T follicular helper cell (primary cell): ENCODE results near the gene GATB.

Experiments
- DNase-seq: peaks from one replicate; pipeline ENCODE4 v3.0.0-alpha.2; 2020; ENCODE audit warnings: low read depth
- total RNA-seq, 2 experiments: gene quantifications; one replicate each; lab custom pipeline; 2026; lab: John Stamatoyannopoulos, UW

GATB gene, protein sequence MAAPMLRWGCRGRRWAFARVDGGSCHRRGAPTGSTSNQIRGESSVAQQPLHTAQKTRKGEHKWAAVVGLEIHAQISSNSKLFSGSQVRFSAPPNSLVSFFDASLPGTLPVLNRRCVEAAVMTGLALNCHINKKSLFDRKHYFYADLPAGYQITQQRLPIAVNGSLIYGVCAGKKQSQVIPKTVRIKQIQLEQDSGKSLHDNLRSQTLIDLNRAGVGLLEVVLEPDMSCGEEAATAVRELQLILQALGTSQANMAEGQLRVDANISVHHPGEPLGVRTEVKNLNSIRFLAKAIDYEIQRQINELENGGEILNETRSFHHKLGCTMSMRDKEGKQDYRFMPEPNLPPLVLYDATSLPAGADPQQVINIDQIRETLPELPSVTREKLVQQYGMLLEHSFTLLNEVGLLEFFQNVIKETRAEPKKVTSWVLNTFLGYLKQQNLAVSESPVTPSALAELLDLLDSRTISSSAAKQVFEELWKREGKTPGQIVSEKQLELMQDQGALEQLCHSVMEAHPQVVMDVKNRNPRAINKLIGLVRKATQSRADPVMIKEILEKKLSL
- total RNA-seq: 16.2 to 18.1 reads per million in 2 experiments

DNA sequence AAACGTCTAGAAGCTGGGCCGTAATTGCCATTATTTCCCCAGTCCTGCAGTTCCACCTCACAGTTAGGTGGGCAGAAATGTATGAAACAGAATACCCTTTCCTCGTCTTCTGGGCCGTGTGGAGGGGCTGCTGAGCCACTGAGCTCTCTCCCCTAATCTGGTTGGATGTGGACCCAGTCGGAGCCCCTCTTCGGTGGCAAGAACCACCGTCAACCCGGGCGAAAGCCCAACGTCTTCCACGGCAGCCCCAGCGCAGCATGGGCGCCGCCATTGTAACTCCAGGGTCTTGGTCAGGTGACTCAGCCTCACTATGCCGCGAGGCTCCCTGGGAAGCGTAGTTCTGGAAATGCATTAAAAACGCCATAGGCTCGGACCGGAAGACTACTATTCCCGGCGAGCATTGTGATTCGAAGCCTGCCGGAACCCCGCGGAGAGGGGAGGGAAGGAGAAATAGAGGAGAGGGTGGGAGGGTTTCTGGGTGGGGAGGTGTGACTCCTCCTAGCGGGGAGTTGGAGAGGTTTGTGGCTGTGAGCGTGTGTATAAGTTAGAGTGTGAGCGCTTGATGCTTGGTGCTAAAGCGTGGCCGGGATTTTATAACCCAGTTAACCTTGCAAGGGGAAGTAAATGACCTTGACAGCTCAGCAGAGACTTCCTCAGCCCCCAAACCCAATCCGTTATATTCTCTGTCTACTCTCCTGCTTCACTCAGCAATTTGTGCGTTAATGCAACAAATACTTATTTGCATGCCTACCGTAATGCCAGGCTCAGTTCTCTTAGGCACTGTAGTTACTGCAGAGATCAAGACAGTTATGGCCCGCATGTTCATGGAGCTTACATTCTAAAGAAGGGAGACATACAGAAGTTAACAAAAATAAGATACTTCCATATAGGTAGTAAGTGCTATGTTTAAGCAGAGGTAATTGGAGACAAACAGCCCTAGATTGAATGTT, at the start of gene GATB:
Gene GATB (minus strand): TSS at position 296 of the 950 bp plus-strand sequence. CDS start 25 bp downstream, at position 271.
- DNase-seq: peak; percentile 90

DNA sequence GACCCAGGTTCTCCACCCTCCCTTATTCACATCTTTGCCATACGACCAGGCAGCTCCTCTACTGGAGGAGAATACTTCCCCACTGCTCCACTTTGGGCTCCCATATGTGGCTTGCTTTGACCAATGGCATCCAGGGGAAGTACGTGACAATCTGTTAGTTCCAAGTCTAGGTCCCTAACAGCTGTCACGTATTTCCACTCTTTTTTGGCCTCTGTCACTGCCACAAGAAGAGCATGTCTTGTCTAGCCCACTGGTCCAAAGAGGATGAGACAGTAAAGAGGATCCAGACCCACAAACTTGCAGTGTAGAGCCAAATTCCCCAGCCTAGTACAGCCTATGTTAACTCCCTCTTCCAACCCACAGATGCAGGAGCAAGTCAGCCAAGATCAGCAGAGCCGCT, 49.7 kb upstream of the GATB start:
- DNase-seq: no peak

DNA sequence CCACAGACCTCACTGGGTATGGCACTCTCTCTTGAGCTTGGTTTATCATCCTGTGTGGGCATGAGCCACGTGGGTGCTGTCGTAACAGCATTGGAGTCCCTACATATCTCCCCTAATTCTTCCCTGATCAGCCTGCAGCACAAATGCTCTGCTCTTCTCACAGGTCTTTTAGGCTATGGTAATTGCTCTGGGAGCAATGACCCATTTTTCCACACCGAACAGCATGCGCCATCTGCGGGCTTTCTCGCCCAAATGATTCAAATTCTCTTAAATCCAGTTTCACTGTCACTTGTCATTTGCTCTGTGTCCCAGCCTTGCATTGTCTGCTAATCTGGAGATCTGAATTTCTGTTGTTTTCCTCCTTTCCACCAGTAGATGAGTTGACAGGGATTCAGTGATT, 48.9 kb upstream of the GATB start:
- no peak for DNase-seq

DNA sequence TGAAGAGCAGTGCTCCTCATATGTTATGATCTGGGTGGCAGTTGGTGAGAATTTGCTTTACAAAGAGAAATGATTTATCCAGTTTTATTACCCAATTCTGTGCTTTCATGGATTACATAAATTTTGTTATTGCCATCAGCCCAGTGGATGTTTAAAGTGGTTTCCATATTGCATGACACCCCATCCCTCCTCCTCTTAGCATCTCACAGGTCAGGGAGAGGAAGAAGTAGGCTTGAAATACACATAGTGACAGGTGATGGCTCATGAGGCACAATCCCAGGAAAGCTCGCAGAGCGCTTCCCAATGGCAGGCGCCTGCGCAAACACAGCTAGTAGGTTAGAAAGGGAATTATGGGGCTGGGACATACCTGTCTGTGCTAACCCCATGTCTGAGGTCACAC, 47.7 kb upstream of the GATB start:
- DNase-seq: no peak

DNA sequence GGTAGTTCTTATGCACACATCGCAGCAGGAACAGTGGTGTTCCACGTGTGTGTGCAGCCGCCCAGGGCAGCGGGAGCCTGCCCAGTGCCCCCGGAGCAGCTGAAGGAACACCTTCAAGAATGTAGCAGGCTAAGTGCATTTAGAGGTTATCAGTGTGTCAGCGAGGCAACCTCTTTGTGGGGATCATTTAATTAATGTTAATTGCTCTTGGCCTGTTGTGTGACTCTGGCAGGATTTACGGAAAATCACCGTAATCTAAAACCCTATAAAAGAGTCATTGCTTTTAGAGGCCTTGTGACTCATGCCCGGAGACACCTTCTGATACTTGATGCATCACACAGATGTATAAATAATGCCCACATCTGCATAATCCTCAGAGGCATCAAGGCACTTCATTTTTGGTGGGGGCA, 47.3 kb upstream of the GATB start:
- no peak for DNase-seq

DNA sequence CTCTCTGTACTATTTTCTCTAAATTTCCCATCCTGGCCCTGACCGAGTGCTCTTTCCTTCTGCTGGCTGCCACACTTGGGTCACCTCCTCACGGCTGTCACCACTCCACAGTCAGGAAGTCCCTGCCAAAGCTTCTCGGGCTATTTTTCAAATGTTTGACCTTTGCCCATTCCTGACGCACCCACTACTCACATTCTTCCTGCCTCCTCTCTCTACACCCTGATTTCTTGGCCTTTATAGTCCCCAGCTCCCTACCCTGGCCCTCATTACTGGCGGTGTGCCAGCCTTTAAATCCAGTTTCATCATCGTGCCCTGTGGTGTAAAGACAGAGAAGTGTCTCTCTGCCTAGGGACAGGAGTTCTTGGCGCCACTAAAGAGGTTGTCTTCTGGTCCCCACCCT, 46.4 kb upstream of the GATB start:
- DNase-seq: no peak

DNA sequence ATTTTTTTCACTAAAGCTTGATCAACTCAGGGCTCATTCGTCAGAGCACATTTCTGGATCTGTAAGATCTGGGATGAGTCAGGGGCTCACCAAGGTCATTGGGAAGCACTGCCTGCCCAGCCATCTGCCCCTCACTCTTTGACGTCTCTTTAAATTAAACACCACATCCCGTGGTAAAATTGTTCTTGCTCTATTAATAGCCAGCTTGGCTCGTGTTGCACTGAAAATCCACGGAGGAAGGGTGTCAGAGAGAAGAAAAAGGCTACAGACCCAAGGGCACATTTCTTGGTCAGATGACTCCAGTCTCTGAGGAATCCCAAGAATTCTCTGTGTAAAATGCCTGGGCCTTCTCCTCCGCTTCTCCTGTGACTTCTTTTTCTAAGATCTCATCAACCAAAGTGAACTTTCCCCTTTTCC, 45.7 kb upstream of the GATB start:
- no peak for DNase-seq

DNA sequence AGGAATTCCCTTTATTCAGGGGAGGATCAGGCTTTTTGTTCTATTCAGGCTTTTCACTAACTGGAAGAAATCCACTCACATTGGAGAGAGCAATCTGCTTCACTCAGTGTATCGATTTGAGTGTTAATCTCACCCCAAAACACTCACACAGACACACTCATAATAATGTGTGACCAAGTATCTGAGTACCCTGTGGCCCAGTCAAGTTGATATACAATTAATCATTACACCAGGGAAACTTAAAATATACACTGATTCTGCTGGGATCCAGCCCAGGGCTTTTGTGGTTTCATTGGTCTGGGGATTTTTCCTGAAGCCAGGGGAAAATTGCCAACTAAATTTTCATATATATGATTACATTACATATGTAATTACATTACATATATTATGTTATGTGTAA, 44.0 kb upstream of the GATB start:
- DNase-seq: no peak

DNA sequence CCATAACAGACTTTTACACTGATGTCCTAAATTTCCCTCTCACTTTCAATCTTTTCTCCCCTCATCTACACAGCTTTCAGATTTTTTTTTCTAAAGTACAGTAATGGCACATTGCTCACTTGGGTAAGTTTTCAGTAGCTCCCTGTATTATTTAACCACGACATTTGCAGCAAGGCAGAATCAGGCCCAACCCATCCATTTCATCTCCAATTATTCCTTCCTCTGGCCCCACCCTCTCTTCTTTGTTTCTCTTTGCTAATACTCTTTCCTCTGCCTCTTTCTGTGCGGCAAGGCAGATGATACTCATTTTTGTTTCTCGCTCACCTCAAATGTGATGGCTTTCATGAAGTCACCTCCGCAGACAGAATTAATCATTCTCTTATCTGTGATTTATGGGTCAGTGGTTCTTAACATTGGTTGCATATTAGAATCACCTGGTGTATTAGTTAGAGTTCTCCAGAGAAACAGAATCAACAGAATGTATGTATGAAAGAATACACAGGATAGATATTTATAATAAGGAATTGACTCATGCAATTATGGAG, 43.4 kb upstream of the GATB start:
- DNase-seq: no peak

DNA sequence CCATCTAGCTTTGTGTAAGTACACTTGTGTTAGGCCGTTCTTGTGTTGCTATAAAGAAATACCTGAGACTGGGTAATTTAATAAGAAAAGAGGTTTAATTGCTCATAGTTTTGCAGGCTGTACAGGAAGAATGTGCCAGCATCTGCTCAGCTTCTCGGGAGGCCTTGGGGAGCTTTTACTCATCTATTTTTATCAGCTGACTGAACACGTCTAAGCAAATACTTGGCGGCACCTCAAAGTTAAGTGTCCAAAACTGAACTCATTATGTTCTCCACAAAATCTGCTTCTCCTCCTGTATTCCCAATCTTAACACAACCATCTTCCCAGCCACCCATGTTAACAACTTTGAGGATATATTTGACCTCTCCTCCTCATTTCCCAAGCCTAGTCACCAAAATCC, 42.4 kb upstream of the GATB start:
- DNase-seq: no peak

DNA sequence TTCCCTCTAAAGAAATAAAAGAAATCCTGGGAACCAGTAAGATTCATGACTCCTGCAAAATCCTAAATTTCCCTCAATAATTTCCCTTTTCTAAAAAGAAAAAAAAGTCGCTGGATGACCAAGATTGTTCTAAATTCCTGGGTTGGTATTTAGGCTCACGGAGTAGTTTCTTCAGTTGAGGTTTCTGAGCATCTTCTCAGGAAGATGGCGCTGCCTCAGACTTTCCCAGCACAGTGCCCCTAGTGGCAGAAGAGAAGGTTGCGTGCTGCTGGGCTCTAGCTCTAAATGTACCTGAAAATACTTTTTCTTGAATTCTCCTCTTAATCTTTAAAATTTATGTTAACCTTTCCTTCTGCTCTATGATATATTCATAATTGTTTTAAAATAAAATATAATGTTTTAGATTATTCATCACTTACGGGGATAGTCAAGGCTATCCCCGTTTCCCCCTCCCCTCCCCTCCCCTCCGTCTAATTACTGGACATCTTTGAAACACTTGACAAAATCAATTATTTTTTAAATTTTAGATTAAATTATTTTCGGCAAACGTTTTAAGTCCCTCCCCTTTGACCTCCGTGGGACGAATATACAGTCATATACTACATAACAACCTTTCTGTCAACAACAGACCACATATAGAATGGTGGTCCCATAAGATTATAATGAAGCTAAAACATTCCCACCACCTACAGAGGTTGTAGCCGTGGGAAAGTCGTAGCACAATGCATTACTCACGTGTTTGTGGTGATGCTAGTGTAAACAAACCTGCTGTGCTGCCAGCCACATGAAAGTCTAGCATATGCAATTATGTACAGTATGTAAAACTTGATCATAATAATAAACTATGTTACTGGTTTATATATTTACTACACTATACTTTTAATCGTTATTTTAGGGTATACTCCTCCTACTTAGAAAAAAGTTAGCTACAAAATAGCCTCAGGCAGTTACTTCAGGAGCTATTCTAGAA, 41.0 kb upstream of the GATB start:
- DNase-seq: peak; percentile 38

DNA sequence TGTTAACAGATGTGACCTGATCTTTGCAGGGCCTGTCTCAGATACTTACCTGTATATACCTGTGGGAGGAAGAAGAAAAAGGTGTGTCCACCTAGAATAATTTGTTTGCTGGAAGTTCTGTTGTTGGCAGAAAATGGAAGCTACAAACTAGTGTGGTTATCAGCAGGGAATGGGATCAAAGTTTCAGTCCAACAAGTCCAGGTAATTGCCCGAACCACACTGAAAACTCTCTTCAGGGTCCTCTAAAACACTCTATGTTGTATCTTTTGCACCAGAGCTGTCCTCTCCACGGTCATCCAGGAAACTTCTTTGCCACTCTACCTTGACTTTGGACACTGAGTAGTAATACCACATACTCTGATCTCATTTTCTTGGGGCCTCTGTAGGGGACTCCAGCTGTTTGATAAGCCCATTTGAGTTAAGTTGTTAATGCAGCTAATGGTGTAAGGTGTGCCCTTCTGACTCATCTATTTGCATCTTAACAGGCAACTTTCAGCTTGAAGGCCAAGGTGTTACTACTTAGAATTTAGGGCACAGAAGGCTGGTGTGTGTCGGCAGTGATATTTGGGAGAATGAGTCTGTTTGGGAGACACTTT, 38.7 kb upstream of the GATB start:
- DNase-seq: no peak

DNA sequence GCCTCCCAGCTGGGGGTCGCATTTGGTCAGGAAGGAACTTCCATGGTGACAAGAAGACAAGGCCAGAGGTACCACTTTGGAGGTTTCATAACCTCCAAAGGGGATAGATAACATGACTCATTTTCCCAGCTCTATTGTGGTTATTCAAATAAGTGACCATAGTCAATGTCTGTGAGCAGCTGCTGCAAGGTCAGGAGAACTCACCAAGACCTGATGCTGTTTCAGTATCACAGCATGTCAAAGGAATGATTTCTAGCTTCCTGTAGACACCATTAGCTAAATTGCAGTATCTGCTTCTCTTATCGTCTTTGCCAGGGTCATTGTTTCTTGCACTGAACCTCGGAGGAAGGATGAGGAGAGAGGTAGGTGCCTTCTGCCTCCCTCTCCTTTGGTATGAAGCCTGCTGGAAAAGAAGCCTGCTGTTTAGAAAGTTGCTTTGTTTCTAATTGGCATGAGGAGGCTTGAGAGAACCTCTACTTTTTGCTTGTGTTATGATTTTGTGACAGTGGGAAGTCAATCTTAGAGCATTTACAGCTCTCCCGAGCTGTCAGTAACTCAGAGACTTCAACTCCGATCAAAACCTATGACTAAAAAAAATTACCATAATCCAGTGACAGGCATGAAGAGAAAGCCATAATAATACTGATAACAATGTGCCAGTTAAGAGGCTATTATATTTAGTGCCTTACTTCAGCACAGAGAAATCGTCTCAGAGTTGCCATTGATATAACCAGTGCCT, 38.0 kb upstream of the GATB start:
- DNase-seq: no peak

DNA sequence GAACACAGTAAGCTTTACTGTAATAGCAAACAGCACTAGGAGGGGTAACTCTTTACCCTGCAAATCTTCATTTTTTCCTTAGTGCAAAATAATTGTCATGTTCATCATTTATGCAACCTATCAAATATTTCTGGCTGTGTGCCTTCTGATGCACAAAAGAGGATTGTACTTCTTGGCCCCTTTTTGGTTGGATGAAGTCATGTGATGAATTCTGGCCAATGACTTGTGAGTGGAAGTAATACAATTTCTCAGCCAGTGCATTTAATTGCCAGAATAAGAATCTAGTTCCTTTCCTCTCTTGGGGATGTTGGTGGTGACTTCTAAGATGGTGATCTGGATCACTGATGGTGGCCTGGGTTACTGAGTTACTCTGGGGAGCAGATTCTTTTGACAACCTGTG, 37.0 kb upstream of the GATB start:
- DNase-seq: no peak

DNA sequence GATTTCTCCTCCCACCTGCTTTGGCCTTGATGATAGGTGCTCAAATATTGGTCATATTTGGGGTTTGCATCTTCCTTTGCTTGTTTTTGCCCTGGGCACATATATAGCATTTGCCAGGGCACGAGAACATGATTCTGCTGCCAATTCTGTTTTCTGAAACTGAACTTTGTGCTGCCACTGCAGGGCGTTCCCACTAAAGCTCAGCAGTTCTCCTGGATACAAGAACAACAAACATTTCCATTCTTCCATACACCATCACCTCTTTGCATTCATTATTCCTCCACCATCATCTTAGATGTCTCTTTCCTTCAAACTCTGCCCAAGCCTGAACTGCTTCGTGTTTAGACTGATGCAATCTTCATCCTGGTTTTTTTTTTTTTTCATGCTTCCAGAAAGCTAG, 36.3 kb upstream of the GATB start:
- DNase-seq: no peak

DNA sequence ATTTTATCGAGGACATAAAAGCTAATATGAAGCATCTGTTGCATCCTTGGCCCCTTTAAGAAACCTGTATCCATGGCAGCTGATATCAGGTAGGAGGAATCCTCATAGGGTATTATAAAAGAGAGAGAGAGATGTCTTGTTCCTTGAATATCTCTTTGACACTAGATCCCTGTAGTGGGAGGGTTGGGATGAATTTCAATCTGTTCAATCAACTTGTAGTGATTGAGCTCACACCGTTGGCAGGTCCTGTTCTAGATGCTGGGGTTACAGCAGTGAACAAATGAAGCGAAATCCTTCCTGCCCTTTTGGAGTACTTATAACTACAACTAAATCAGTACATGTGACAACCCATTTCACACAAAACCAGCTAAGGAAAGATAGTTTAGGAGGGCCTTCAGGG, 35.3 kb upstream of the GATB start:
- no peak for DNase-seq

DNA sequence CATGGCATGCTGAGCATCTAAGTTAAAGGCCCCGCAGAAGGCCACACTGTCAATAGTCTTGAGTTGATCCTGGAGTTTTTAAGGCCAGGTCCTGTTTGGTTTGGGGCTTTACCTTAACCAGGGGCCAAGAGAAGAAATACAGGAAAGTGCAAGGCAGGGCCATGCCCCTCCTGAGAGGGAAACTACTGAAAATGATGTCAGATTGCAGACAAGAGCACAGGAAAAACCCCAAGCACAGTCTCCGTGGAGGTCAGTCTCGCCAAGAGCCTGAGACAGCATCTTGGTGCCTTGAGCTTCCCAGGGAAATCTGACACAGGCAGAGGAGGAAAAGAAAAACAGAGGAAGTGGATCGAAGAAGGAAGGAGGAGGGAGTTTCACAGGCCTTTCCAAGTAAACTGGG, 32.2 kb upstream of the GATB start:
- no peak for DNase-seq

DNA sequence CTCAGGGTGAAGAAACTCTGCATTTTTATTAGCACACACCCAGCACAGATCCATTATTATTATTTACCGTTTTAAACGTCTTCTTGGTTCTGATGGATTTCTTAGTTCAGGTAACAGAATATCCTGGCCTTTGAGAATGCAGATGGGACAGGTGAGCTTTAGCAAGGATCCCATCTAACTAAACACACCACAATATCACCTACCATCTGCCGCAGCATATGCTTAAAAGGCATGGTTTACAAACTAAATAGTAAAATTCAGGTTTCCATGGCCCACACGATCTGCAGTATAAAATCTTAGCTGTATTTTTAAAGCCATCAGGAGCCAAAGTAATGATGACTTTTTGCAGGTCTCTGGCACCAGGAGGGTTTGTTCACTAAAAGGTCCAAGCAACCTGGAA, 31.7 kb upstream of the GATB start:
- no peak for DNase-seq

DNA sequence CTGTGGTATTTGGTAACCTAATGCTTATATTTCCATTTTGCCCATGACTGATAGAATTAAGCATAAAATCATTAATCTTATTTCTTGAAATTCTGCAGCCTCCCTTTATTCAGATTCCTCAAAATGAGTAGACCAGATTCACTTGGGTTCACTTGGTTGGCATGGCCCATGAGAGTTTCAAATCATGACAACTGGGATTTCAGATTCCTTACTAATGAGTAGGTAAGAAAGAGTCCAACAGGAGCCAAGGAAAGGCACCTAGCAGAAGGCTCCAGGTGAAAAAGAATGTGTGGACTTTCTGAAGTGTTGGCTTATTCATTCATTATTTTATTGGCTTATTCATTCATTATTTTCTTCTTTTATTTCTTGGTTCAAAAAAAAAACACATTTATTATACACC, 27.2 kb upstream of the GATB start:
- DNase-seq: no peak

DNA sequence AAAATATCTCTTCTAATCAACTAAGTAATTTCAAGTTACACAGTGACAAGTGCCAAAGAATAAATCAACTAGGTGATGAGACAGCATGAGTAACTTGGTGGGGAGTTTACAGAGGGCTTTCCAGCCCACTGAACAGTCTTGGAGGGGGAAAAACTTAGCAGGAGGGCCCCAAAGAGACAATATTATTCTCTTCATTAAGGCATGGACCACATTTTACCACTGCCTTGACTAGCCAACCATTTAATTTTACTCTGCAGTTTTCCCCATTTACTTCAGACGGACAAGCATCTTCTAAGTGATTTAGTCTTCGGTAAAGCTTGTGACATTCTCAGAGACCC, 25.3 kb upstream of the GATB start:
- DNase-seq: no peak
